Measurements from ENCODE around the gene SPNS2.

The SPNS2 gene

DNA sequence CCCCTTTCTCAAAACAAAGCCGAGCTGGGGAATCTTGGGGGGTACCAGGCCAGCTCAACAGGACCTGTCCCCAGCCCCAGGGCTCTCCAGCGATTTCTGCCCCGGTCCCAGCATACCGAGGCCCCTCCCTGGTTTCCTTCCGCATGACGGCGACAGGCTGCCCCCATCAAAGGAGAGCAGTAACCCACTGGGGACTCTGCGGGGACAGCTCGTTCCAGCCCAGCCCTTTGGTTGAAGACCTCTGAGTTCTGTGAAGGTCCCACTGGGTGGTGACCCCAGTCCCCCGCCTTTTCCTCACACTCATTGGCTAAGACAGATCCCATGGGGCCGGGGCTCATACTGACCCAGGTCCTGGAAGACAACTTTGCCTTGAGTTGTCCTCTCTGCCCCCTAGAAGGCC is 89.7 kb downstream of the SPNS2 start:
- no peak for DNase-seq (ENCODE audit: low read depth, low spot score)

Data from iPS DF 19.7 (cell line).